Naive thymus-derived CD4-positive, alpha-beta T cell (primary cell): ENCODE measurements around the gene WDR3. TPM values are rescaled to one million over a fixed set of nuclear protein-coding genes. Genes with fewer than 3 reads are reported as not detected.

Experiments
- ATAC-seq: fragments of 150-1000 bp; cut with Tn5 transposase; 2 replicates; pipeline ENCODE4 v1.10.0; 2021; ENCODE audit warnings: mild to moderate bottlenecking, moderate library complexity
- CTCF ChIA-PET: fragments of 350-600 bp; sonication (Branson Sonifier 250); formaldehyde crosslinking; loops from one replicate; lab custom pipeline; 2021; ENCODE audit warnings: antibody characterized with exemption; lab: Charles Lee
- POLR2A ChIA-PET: fragments of 350-600 bp; sonication (Branson Sonifier 250); formaldehyde crosslinking; loops from one replicate; lab custom pipeline; 2021; ENCODE audit warnings: antibody characterized with exemption, inconsistent platforms; lab: Charles Lee
- DNase-seq, 9 donors: peaks; one replicate each; pipeline versions ENCODE4 v3.0.0 to v3.0.0-alpha.2; 2020 to 2022; ENCODE audit warnings: mixed read lengths in 1 of 9
- H3K27ac ChIP-seq: one replicate; pipeline ENCODE4 v1.7.0; 2013; ENCODE audit warnings: mild to moderate bottlenecking, low read depth, low read length, moderate library complexity
- H3K27me3 ChIP-seq, 2 donors: one replicate each; pipeline ENCODE4 v1.7.0; 2013; ENCODE audit warnings: low read length in 2 of 2, mild to moderate bottlenecking in 2 of 2, moderate library complexity in 2 of 2; ENCODE audit not compliant: control insufficient read depth in 2 of 2, insufficient read depth in 2 of 2
- H3K36me3 ChIP-seq, 3 experiments: 1 replicate in 2 of 3; 2 replicates in 1 of 3; pipeline ENCODE4 v1.7.0; 2013; ENCODE audit warnings: low read length in 3 of 3, mild to moderate bottlenecking in 3 of 3, moderate library complexity in 1 of 3; ENCODE audit not compliant: insufficient read depth in 3 of 3, control insufficient read depth in 2 of 3
- H3K4me1 ChIP-seq, 2 donors: one replicate each; pipeline ENCODE4 v1.7.0; 2013; ENCODE audit warnings: low read length in 2 of 2, mild to moderate bottlenecking in 2 of 2, moderate library complexity in 1 of 2; ENCODE audit not compliant: control insufficient read depth in 2 of 2, insufficient read depth in 2 of 2
- H3K4me3 ChIP-seq: 2 replicates; pipeline ENCODE4 v1.7.0; 2013; ENCODE audit warnings: mild to moderate bottlenecking, low read length
- H3K9me3 ChIP-seq, 3 experiments: 1 replicate in 2 of 3; 2 replicates in 1 of 3; pipeline ENCODE4 v1.7.0; 2013; ENCODE audit warnings: low read length in 3 of 3; ENCODE audit not compliant: control insufficient read depth in 2 of 3
- H3K27ac Mint-ChIP-seq, 9 donors: one replicate each; pipeline ENCODE4 v1.8.0; 2020 to 2022; ENCODE audit warnings: mixed read lengths in 9 of 9, mild to moderate bottlenecking in 8 of 9, moderate library complexity in 5 of 9, inconsistent platforms in 2 of 9
- H3K27me3 Mint-ChIP-seq, 5 donors: one replicate each; pipeline ENCODE4 v1.8.0; 2021 to 2022; ENCODE audit warnings: mixed read lengths in 5 of 5, mild to moderate bottlenecking in 1 of 5
- H3K36me3 Mint-ChIP-seq, 5 donors: one replicate each; pipeline ENCODE4 v1.8.0; 2020 to 2022; ENCODE audit warnings: mixed read lengths in 5 of 5, mild to moderate bottlenecking in 3 of 5, inconsistent platforms in 1 of 5
- H3K4me1 Mint-ChIP-seq, 7 donors: one replicate each; pipeline ENCODE4 v1.8.0; 2020 to 2022; ENCODE audit warnings: mixed read lengths in 7 of 7, mild to moderate bottlenecking in 3 of 7, inconsistent platforms in 1 of 7
- H3K4me3 Mint-ChIP-seq, 10 donors: one replicate each; pipeline ENCODE4 v1.8.0; 2020 to 2022; ENCODE audit warnings: mild to moderate bottlenecking in 10 of 10, mixed read lengths in 10 of 10, moderate library complexity in 6 of 10, inconsistent platforms in 2 of 10
- H3K9me3 Mint-ChIP-seq, 11 donors: one replicate each; pipeline ENCODE4 v1.8.0; 2020 to 2022; ENCODE audit warnings: mixed read lengths in 11 of 11, mild to moderate bottlenecking in 4 of 11, inconsistent platforms in 1 of 11, moderate library complexity in 1 of 11
- intact Hi-C, 2 donors: fragments of 100-400 bp; cut with micrococcal nuclease; formaldehyde crosslinking; loops; one replicate each; pipeline ENCODE4 v1.15.1; 2023
- polyA plus RNA-seq, 2 donors: library from polyadenylated mRNA; unstranded; fragments of 300-500 nt; fragmentation: Illumina TruSeq; gene quantifications; one replicate each; pipeline ENCODE4 v1.2.3, GENCODE V29; 2021
- total RNA-seq, 6 experiments: library from RNA in 5 of 6; stranded (reverse) in 5 of 6; gene quantifications; 1 replicate in 5 of 6; 2 replicates in 1 of 6; pipeline ENCODE4 v1.2.3 and lab custom pipeline; 2021 to 2026

Gene WDR3
- total and polyA plus RNA-seq, 7 experiments from 2014 or later: 12.2 to 53.9 (median 30.0) TPM

DNA sequence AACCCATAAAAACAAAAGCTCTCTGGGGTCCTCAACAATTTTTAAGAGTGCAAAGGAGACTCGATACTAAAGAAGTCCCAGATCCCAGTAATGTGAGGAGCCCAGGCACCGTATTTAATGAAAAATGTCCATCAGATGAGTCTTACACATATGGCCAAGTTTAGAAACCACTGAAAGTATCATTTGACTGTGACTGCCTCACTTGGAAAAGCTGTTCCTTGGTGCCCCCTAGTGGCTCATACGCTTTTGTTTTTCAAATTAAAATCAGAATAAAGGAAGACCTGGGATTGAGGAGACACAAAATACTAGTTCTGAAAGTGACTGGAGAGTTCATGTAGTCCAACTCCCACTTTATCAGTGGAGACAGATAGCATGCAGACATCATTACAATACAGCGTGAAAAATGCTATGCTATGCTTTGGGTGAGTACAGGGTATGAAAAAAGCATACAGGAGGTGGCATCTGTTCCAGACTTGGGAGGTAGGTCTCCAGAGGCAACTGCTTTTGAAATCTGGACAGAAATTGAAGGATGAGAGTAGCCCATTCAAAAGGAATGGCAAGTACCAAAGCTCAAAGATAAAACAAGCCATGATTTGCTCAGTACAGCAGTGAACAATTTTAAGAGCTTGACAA, 33.9 kb upstream of the WDR3 start:
- no peaks in the 10 kb centered on the region for H3K9me3 ChIP-seq
- H3K27ac ChIP-seq: no peak overlapping the region
- no peak overlapping the region for H3K4me3 ChIP-seq
- ChIA-PET POLR2A (no interaction called here), CTCF (interaction anchor here (0.6 to 2.1 kb wide), 5 partner anchors 14 to 1299 kb away, joined by 3 to 16 read pairs (median 4); no protein-coding TSS in a partner anchor)
- H3K4me1 ChIP-seq: no peaks in the 10 kb centered on the region
- intact Hi-C loops: loop anchor here (1.0 to 10.0 kb wide), 8 partner anchors 11 to 827 kb away; partner anchors contain the start of genes GDAP2 (in 1 of the 2), TRIM45 (in 1 of the 2) and WDR3 (in 1 of the 2)
- H3K36me3 ChIP-seq: peaks cover 0 to 49% (median 8%) of the 10 kb centered on the region in 3 experiments
- peaks cover 4 to 36% (median 14%) of the 10 kb centered on the region in 5 donors for H3K36me3 Mint-ChIP-seq
- H3K27me3 Mint-ChIP-seq: no peaks in the 10 kb centered on the region
- H3K27me3 ChIP-seq: no peaks in the 10 kb centered on the region
- H3K27ac Mint-ChIP-seq: peak overlapping the region in 1 of 9 donors; percentile 46
- H3K4me1 Mint-ChIP-seq: peaks cover 0 to 5% (median 3%) of the 10 kb centered on the region in 7 donors
- DNase-seq: peak; percentile 12 to 59 (median 47)
- no peaks in the 10 kb centered on the region for H3K9me3 Mint-ChIP-seq
- peak; percentile 65 for ATAC-seq
- H3K4me3 Mint-ChIP-seq: no peak overlapping the region

GRCh38 chr1:117897551-117897950, 32.0 kb upstream of the WDR3 start:
- peak overlapping the region in 1 of 9 donors; percentile 42 for H3K27ac Mint-ChIP-seq
- H3K9me3 Mint-ChIP-seq: no peaks in the 10 kb centered on the region
- ATAC-seq: no peak
- H3K36me3 Mint-ChIP-seq: peaks cover 14 to 38% (median 19%) of the 10 kb centered on the region in 5 donors
- peaks cover 0 to 5% (median 3%) of the 10 kb centered on the region in 7 donors for H3K4me1 Mint-ChIP-seq
- peaks cover 0 to 52% (median 15%) of the 10 kb centered on the region in 3 experiments for H3K36me3 ChIP-seq
- H3K27ac ChIP-seq: no peak overlapping the region
- H3K9me3 ChIP-seq: no peaks in the 10 kb centered on the region
- CTCF ChIA-PET: no interaction called here
- H3K4me3 Mint-ChIP-seq: no peak overlapping the region
- no peaks in the 10 kb centered on the region for H3K4me1 ChIP-seq
- intact Hi-C loops: loop anchor here (5.0 to 10.0 kb wide), 3 partner anchors 140 to 775 kb away; partner anchors contain the start of gene TRIM45 (in 1 of the 2)
- DNase-seq: no peak
- no peak overlapping the region for H3K4me3 ChIP-seq
- POLR2A ChIA-PET: interaction anchor here (0.6 kb wide), 1 partner anchor 1244 kb away, joined by 3 read pairs; no protein-coding TSS in a partner anchor
- no peaks in the 10 kb centered on the region for H3K27me3 ChIP-seq
- H3K27me3 Mint-ChIP-seq: no peaks in the 10 kb centered on the region

- H3K27me3 Mint-ChIP-seq: no peaks in the 10 kb centered on the region
- Histone ChIP-seq H3K27ac (no peak overlapping the region), H3K4me1 (no peaks in the 10 kb centered on the region), H3K9me3 (no peaks in the 10 kb centered on the region), H3K4me3 (no peak overlapping the region), H3K36me3 (peaks cover 0 to 66% (median 18%) of the 10 kb centered on the region in 3 experiments), H3K27me3 (no peaks in the 10 kb centered on the region)
- H3K27ac Mint-ChIP-seq: peak overlapping the region in 2 of 9 donors; percentile 25 to 42
- peaks cover 21 to 51% (median 29%) of the 10 kb centered on the region in 5 donors for H3K36me3 Mint-ChIP-seq
- no peaks in the 10 kb centered on the region for H3K9me3 Mint-ChIP-seq
- H3K4me1 Mint-ChIP-seq: peaks cover 0 to 5% (median 3%) of the 10 kb centered on the region in 7 donors
- ChIA-PET POLR2A (interaction anchor here (0.6 kb wide), 1 partner anchor 8 kb away, joined by 3 read pairs; no protein-coding TSS in a partner anchor), CTCF (no interaction called here)
- intact Hi-C loops: loop anchor here (5.0 to 10.0 kb wide), 3 partner anchors 142 to 778 kb away; partner anchors contain the start of gene TRIM45 (in 1 of the 2)
- ATAC-seq (no peak), DNase-seq (no peak)
- H3K4me3 Mint-ChIP-seq: no peak overlapping the region
Observed at GRCh38 chr1:117899801-117900200, 29.7 kb upstream of the WDR3 start.

GRCh38 chr1:117902944-117903343, 26.6 kb upstream of the WDR3 start:
- no peak overlapping the region for H3K4me3 Mint-ChIP-seq
- H3K4me1 Mint-ChIP-seq: peaks cover 0 to 4% (median 0%) of the 10 kb centered on the region in 7 donors
- H3K27ac Mint-ChIP-seq: peak overlapping the region in 1 of 9 donors; percentile 12
- ChIA-PET CTCF (no interaction called here), POLR2A (no interaction called here)
- H3K27me3 ChIP-seq: no peaks in the 10 kb centered on the region
- H3K27me3 Mint-ChIP-seq: no peaks in the 10 kb centered on the region
- no peak overlapping the region for H3K27ac ChIP-seq
- H3K36me3 Mint-ChIP-seq: peaks cover 25 to 61% (median 50%) of the 10 kb centered on the region in 5 donors
- no peaks in the 10 kb centered on the region for H3K4me1 ChIP-seq
- ATAC-seq (no peak), DNase-seq (no peak)
- no peaks in the 10 kb centered on the region for H3K9me3 ChIP-seq
- peaks cover 9 to 68% (median 30%) of the 10 kb centered on the region in 3 experiments for H3K36me3 ChIP-seq
- intact Hi-C loops: no loop called here
- no peak overlapping the region for H3K4me3 ChIP-seq
- H3K9me3 Mint-ChIP-seq: peaks cover 0 to 1% (median 0%) of the 10 kb centered on the region in 11 donors

DNA sequence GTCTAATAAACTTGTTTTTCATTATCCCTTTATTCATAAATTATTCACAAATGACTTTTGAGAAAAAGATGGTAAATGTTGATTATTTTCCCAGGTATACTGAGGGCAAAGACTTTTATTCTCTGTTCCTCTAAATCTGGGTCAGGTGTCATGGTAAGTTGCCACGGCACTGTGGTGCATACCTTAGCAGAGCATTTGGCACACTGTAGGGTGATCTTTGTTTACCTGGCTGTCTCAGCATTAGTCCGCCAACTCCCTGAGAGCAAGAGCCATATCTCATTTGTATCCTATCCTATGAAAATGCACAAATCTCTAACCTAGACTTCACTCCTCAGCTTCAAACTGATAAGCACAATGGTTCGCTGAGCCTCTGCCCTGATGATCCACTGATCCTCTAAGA, 25.1 kb upstream of the WDR3 start:
- ChIA-PET POLR2A (no interaction called here), CTCF (no interaction called here)
- no peak for DNase-seq
- H3K4me3 ChIP-seq: no peak overlapping the region
- peaks cover 20 to 53% (median 44%) of the 10 kb centered on the region in 5 donors for H3K36me3 Mint-ChIP-seq
- no peak overlapping the region for H3K4me3 Mint-ChIP-seq
- H3K27ac Mint-ChIP-seq: no peak overlapping the region
- intact Hi-C loops: no loop called here
- H3K4me1 ChIP-seq: no peaks in the 10 kb centered on the region
- no peaks in the 10 kb centered on the region for H3K9me3 ChIP-seq
- H3K27ac ChIP-seq: no peak overlapping the region
- peaks cover 0 to 1% (median 0%) of the 10 kb centered on the region in 11 donors for H3K9me3 Mint-ChIP-seq
- ATAC-seq: no peak
- peaks cover 0 to 4% (median 0%) of the 10 kb centered on the region in 7 donors for H3K4me1 Mint-ChIP-seq
- H3K27me3 ChIP-seq: no peaks in the 10 kb centered on the region
- no peaks in the 10 kb centered on the region for H3K27me3 Mint-ChIP-seq
- H3K36me3 ChIP-seq: peaks cover 9 to 52% (median 24%) of the 10 kb centered on the region in 3 experiments

DNA sequence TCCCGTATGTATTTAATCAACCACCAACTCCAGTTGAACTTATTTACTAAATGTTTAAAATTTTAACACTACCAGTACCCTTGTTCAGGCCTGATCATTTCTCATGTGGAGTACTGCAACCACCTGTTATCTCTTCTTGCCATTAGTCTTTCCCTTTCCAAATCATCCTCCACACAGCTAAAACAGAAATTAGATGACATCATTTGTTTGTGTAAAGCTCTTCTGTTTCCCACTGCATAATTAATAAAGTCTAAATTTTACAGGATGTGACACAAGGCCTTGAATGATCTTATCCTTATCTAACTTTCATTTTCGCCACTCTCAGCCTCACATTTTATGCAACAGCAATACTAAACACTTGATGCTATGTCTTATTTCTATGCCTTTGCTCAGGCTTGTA, 24.5 kb upstream of the WDR3 start:
- H3K4me3 Mint-ChIP-seq: no peak overlapping the region
- peaks cover 0 to 4% (median 0%) of the 10 kb centered on the region in 7 donors for H3K4me1 Mint-ChIP-seq
- ATAC-seq (no peak), DNase-seq (no peak)
- no peaks in the 10 kb centered on the region for H3K27me3 ChIP-seq
- no peaks in the 10 kb centered on the region for H3K27me3 Mint-ChIP-seq
- CTCF ChIA-PET: interaction anchor here (0.9 kb wide), 1 partner anchor 9 kb away, joined by 3 read pairs; no protein-coding TSS in a partner anchor
- POLR2A ChIA-PET: no interaction called here
- no peak overlapping the region for H3K27ac Mint-ChIP-seq
- no peaks in the 10 kb centered on the region for H3K4me1 ChIP-seq
- H3K9me3 Mint-ChIP-seq: peaks cover 0 to 1% (median 0%) of the 10 kb centered on the region in 11 donors
- peaks cover 20 to 56% (median 44%) of the 10 kb centered on the region in 5 donors for H3K36me3 Mint-ChIP-seq
- intact Hi-C loops: no loop called here
- no peak overlapping the region for H3K4me3 ChIP-seq
- H3K27ac ChIP-seq: no peak overlapping the region
- no peaks in the 10 kb centered on the region for H3K9me3 ChIP-seq
- H3K36me3 ChIP-seq: peaks cover 9 to 56% (median 23%) of the 10 kb centered on the region in 3 experiments
